Kidney (tissue), 14 donors: Measurements from ENCODE around the gene GIPC3. TPM values are rescaled to one million over a fixed set of nuclear protein-coding genes. Genes with fewer than 3 reads are reported as not detected.
"Not testable (repeated sequence)": the region's sequence is repeated elsewhere in the genome, so short reads cannot be mapped to it uniquely, and the experiment has no call there.

ENCODE experiments used
- DNase-seq, 5 donors: peaks; one replicate each; pipeline ENCODE4 v3.0.0-alpha.2; 2013 to 2020
- FAIRE-seq: peaks from 2 replicates; lab custom pipeline; 2012; peaks lifted over from hg19 to GRCh38; lab: Jason Lieb, UNC
- H3K27ac ChIP-seq, 2 donors: one replicate each; pipeline ENCODE4 v1.7.0; 2013; ENCODE audit warnings: low read depth in 2 of 2, low read length in 2 of 2, inconsistent platforms in 1 of 2
- H3K27me3 ChIP-seq: one replicate; pipeline ENCODE4 v1.7.1; 2013; ENCODE audit warnings: low read length, inconsistent platforms; ENCODE audit not compliant: control insufficient read depth, insufficient read depth
- H3K36me3 ChIP-seq, 3 donors: one replicate each; pipeline versions ENCODE4 v1.7.0 to v1.7.1; 2013; ENCODE audit warnings: low read length in 3 of 3, control low read depth in 1 of 3, inconsistent platforms in 1 of 3; ENCODE audit not compliant: insufficient read depth in 3 of 3, control insufficient read depth in 2 of 3
- H3K4me1 ChIP-seq, 3 donors: one replicate each; pipeline versions ENCODE4 v1.7.0 to v1.7.1; 2013; ENCODE audit warnings: low read length in 3 of 3, inconsistent platforms in 1 of 3, low read depth in 1 of 3; ENCODE audit not compliant: control insufficient read depth in 2 of 3, insufficient read depth in 2 of 3
- H3K4me3 ChIP-seq, 3 donors: one replicate each; pipeline versions ENCODE4 v1.7.0 to v1.8.1; 2013; ENCODE audit warnings: low read length in 3 of 3, control low read depth in 1 of 3, inconsistent platforms in 1 of 3
- H3K9ac ChIP-seq, 3 donors: one replicate each; pipeline versions ENCODE4 v1.7.0 to v1.7.1; 2013; ENCODE audit warnings: low read length in 3 of 3, control low read depth in 1 of 3, inconsistent platforms in 1 of 3
- H3K9me3 ChIP-seq, 3 donors: one replicate each; pipeline versions ENCODE4 v1.7.0 to v1.7.1; 2013; ENCODE audit warnings: low read length in 3 of 3, control low read depth in 1 of 3, inconsistent platforms in 1 of 3; ENCODE audit not compliant: control insufficient read depth in 2 of 3, insufficient read depth in 1 of 3
- intact Hi-C: fragments of 100-400 bp; cut with DNase I; formaldehyde crosslinking; loops from one replicate; pipeline ENCODE4 v1.11.1; 2022
- polyA plus RNA-seq: library from polyadenylated mRNA; stranded (reverse); fragments of 350-450 nt; fragmentation: Illumina TruSeq; extraction: RNeasy Lipid Tissue Mini Kit (QIAGEN cat#74804); gene quantifications from one replicate; pipeline ENCODE4 v1.2.3, GENCODE V29; 2014; ENCODE audit warnings: low read depth, low replicate concordance; ENCODE audit not compliant: insufficient read depth
- total RNA-seq: library from RNA; stranded (reverse); fragmentation: NEBNext Ultra II Directional; extraction: Animal tissue kit (Norgen Biotek cat#: 25700); gene quantifications from one replicate; pipeline ENCODE4 v1.2.1, GENCODE V29; 2021
- TF ChIP-seq, protein P1 (sequence below): IDR thresholded peaks from 3 replicates; pipeline ENCODE4 v1.5.1; 2012; ENCODE audit warnings: mild to moderate bottlenecking, moderate library complexity, borderline replicate concordance; ENCODE audit not compliant: insufficient read depth; ENCODE audit errors: extremely low read depth
- donor health status: control.
- donor health status: control.
- donor health status: control.
- donor health status: control.
- donor health status: control.
- donor health status: DM: yes; HTN: yes; CAD: no.
- donor health status: Normal renal cell carcinoma (clear cell type).

The GIPC3 gene
- total and polyA plus RNA-seq, 2 donors from 2014 or later, result 2.1 TPM

DNA sequence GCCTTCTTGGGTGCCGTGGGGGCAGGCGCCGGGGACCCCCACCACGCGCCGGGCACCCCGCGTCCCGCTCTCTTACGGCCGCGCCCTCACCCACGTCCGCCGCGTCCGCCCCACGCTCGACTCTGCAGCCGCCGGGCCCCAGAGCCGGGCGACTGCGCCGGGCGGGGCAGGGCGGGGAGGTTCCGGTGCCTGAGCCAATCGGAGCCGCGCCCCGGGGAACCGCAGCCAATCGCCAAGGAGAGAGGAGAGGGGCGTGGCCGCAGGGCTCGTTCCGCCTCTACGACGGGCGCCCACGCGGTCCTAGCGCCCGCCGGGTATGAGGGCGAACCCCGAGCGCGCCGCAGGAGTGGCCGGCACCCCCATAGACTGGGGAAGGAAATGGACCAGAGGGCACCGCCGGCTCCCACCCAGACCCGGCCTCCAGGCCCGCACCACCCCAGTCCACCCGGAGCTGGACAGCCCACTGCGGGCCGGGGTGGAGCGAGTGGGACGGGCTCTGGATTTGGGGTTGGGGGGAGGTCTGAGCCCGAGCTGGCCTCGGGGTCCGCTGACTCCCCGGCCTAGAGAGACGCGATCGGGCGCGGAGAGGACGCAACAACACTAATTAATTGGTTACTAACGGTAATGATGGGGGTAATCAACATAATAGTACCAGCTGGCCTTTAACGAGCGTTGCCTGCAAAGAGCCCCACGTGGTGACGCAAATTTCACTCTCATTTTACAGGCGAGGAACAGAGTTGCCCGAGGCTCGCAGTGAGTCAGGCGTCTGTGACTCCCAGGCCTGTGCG lies 27.6 kb upstream of the GIPC3 start, which contains the start of gene MFSD12:
Gene MFSD12, minus strand, starts transcription at position 126 of the 788 bp plus-strand sequence. CDS start 183 bp downstream, outside the sequence.
- peaks cover 0 to 18% (median 3%) of the 10 kb centered on the region in 3 donors for H3K4me1 ChIP-seq
- FAIRE-seq, result no peak
- peak within 1 kb of the TSS; percentile 74 to 77 for H3K27ac ChIP-seq

GRCh38 chr19:3563709-3564524 lies 21.4 kb upstream of the GIPC3 start:
- intact Hi-C loops, result no loop called here
- H3K4me1 ChIP-seq, result no peaks in the 10 kb centered on the region
- no peaks in the 10 kb centered on the region for H3K9me3 ChIP-seq
- no peak for DNase-seq
- no peaks in the 10 kb centered on the region for H3K27me3 ChIP-seq
- H3K9ac ChIP-seq, result no peak overlapping the region
- no peak overlapping the region for H3K4me3 ChIP-seq
- no peak overlapping the region for H3K27ac ChIP-seq
- no peak for FAIRE-seq
- H3K36me3 ChIP-seq, result no peaks in the 10 kb centered on the region
- TF ChIP-seq, protein P1, sequence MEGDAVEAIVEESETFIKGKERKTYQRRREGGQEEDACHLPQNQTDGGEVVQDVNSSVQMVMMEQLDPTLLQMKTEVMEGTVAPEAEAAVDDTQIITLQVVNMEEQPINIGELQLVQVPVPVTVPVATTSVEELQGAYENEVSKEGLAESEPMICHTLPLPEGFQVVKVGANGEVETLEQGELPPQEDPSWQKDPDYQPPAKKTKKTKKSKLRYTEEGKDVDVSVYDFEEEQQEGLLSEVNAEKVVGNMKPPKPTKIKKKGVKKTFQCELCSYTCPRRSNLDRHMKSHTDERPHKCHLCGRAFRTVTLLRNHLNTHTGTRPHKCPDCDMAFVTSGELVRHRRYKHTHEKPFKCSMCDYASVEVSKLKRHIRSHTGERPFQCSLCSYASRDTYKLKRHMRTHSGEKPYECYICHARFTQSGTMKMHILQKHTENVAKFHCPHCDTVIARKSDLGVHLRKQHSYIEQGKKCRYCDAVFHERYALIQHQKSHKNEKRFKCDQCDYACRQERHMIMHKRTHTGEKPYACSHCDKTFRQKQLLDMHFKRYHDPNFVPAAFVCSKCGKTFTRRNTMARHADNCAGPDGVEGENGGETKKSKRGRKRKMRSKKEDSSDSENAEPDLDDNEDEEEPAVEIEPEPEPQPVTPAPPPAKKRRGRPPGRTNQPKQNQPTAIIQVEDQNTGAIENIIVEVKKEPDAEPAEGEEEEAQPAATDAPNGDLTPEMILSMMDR, result no peak

More for the DNA sequence above, 27.6 kb upstream of the GIPC3 start, which contains the start of gene MFSD12:
- Histone ChIP-seq H3K4me3 (peak within 1 kb of the TSS; percentile 66 to 99 (median 97)), H3K36me3 (no peaks in the 10 kb centered on the region), H3K9me3 (no peaks in the 10 kb centered on the region), H3K27me3 (no peaks in the 10 kb centered on the region), H3K9ac (peak within 1 kb of the TSS; percentile 36 to 99 (median 98))
- TF ChIP-seq, protein P1, result no peak
- peak; percentile 94 to 98 (median 96) for DNase-seq
- intact Hi-C loops, result no loop called here

DNA sequence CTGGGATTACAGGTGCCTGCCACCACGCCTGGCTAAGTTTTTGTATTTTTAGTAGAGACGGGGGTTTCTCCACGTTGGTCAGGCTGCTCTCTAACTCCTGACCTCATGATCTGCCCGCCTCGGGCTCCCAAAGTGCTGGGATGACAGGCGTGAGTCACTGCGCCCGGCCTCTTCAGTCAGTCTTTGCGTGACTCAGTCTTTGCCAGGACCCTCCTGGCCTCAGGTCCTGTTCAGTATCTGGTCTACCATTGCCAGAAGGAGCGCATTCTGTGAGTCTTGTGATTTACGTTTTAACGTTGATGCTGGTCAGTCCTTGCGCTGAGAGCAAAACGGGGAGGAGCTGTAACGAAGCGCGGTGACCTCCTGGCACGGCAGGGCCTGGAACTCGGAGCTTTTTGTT lies 20.1 kb upstream of the GIPC3 start:
- H3K9ac ChIP-seq, result no peak overlapping the region
- H3K9me3 ChIP-seq, result no peaks in the 10 kb centered on the region
- no peaks in the 10 kb centered on the region for H3K36me3 ChIP-seq
- no peaks in the 10 kb centered on the region for H3K27me3 ChIP-seq
- H3K27ac ChIP-seq, result no peak overlapping the region
- DNase-seq, result peak in 1 of 5 donors; percentile 25
- TF ChIP-seq, protein P1, result no peak
- H3K4me1 ChIP-seq, result no peaks in the 10 kb centered on the region
- intact Hi-C loops, result no loop called here
- no peak overlapping the region for H3K4me3 ChIP-seq
- no peak for FAIRE-seq

GRCh38 chr19:3570042-3570441 lies 15.2 kb upstream of the GIPC3 start:
- H3K4me1 ChIP-seq, DNase-seq, FAIRE-seq, H3K27ac ChIP-seq, H3K4me3 ChIP-seq, H3K9ac ChIP-seq, H3K9me3 ChIP-seq, intact Hi-C loops, H3K27me3 ChIP-seq, H3K36me3 ChIP-seq: not testable (repeated sequence)
